A673 (cell line): ENCODE data around the gene MYLK2. TPM values are rescaled to one million over a fixed set of nuclear protein-coding genes. Genes with fewer than 3 reads are reported as not detected.

ENCODE experiments used
- BruUV-seq: library from RNA; stranded (reverse); fragments of 400-500 nt; replicated peaks from 2 replicates; lab custom pipeline; 2021; lab: Mats Ljungman, UMichigan
- CTCF ChIA-PET: fragments of 300-600 bp; sonication (Branson Sonifier 250); formaldehyde crosslinking; loops from one replicate; lab custom pipeline; 2022; ENCODE audit warnings: antibody characterized with exemption; lab: Charles Lee
- POLR2A ChIA-PET: fragments of 300-600 bp; sonication (Branson Sonifier 250); formaldehyde crosslinking; loops from one replicate; lab custom pipeline; 2022; ENCODE audit warnings: antibody characterized with exemption; ENCODE audit not compliant: low non-redundant PET; lab: Charles Lee
- DNase-seq: peaks from one replicate; pipeline ENCODE4 v3.0.0-alpha.2; 2015; ENCODE audit warnings: low spot score
- H3K27ac ChIP-seq: fragments of 200-600 bp; sonication (generic); 2 replicates; pipeline ENCODE4 v1.5.1; 2016; ENCODE audit warnings: mixed run types, low read depth, mild to moderate bottlenecking, mixed read lengths, antibody characterized with exemption, low read length; ENCODE audit not compliant: poor library complexity, severe bottlenecking
- H3K27me3 ChIP-seq: fragments of 200-600 bp; sonication (generic); replicated peaks from 2 replicates; pipeline ENCODE4 v1.6.1; 2017; ENCODE audit warnings: mixed run types, low read depth, mild to moderate bottlenecking, mixed read lengths, antibody characterized with exemption, low read length; ENCODE audit not compliant: insufficient read depth, poor library complexity
- H3K36me3 ChIP-seq: fragments of 200-600 bp; sonication (generic); 2 replicates; pipeline ENCODE4 v1.6.1; 2016; ENCODE audit warnings: mixed run types, mild to moderate bottlenecking, mixed read lengths, antibody characterized with exemption, low read length; ENCODE audit not compliant: insufficient read depth, poor library complexity, severe bottlenecking
- H3K4me1 ChIP-seq: fragments of 200-600 bp; sonication (generic); 2 replicates; pipeline ENCODE4 v1.6.1; 2017; ENCODE audit warnings: mixed run types, mild to moderate bottlenecking, mixed read lengths, antibody characterized with exemption, low read length; ENCODE audit not compliant: insufficient read depth, poor library complexity, severe bottlenecking
- H3K4me3 ChIP-seq: fragments of 200-600 bp; sonication (generic); 2 replicates; pipeline ENCODE4 v1.5.1; 2016; ENCODE audit warnings: low read depth, mixed run types, mild to moderate bottlenecking, mixed read lengths, low read length; ENCODE audit not compliant: poor library complexity, severe bottlenecking
- H3K9me3 ChIP-seq: fragments of 200-600 bp; sonication (generic); 2 replicates; pipeline ENCODE4 v1.6.1; 2016; ENCODE audit warnings: mixed run types, low read depth, mild to moderate bottlenecking, mixed read lengths, antibody characterized with exemption, low read length; ENCODE audit not compliant: poor library complexity, severe bottlenecking
- EZH2 ChIP-seq: fragments of 200-600 bp; sonication (generic); IDR thresholded peaks from 2 replicates; pipeline ENCODE4 v1.6.1; 2017; ENCODE audit warnings: borderline replicate concordance, low read depth, mild to moderate bottlenecking, mixed read lengths, antibody characterized with exemption, low read length; ENCODE audit not compliant: poor library complexity, severe bottlenecking
- intact Hi-C: fragments of 100-400 bp; cut with micrococcal nuclease; formaldehyde crosslinking; loops from one replicate; pipeline ENCODE4 v1.10.0; 2022; ENCODE audit not compliant: unreplicated experiment
- total RNA-seq: library from RNA; stranded (reverse); gene quantifications from 2 replicates; pipeline ENCODE4 v1.2.3, GENCODE V29; 2021
- TF ChIP-seq, protein P1 (sequence below): fragments of 300-800, 200-600 bp; sonication (generic); conservative IDR thresholded peaks from 2 replicates; pipeline ENCODE4 v1.5.1; 2017; ENCODE audit warnings: low read depth, mild to moderate bottlenecking, antibody characterized with exemption, low read length, moderate library complexity, mixed read lengths

The MYLK2 gene
- total RNA-seq, 1 experiment from 2014 or later: 1.3 TPM

DNA sequence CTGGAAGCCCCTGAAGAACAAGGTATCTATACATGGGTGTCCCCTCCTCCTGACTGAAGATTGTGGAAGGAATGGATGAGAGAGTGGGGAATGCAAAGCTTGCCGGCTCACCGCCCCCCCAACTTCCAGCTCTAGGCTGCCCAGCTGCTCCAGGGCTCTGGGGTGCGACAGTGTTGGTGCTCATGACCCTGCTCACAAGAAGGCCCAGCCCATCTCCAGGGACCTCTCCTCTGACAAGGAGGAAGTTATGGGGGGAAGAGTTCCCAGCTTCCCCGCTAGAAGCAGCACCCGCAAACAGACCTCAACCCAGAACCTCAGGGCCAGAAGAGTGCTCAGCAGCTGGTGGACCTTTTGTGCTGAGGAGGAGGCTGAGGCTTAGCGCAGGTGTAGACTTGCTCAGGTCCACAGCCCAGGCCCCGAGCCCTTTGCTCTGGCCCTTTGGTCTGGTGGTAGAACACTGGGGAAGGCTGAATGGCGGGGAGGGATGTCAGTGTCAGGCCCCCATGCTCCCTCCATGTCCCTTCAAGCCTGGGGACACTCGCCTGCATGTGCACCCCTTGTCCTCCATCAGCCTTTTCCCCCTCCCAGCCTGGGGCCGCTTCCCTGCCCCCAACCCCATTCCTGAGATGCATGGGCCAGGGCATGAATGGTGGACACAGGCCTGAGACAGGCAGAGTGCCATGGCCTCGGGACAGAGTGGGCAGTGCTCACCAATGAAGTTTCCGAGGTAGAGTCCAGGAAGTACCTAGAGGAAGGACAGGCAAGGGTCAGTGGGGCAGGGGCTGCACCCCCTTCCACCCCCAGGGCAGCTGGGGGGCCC lies 49.9 kb downstream of the MYLK2 start:
- no peak overlapping the region for H3K27ac ChIP-seq
- no TSS peak for BruUV-seq
- intact Hi-C loops: no loop called here
- ChIA-PET CTCF (no interaction called here), POLR2A (no interaction called here)
- TF ChIP-seq, protein P1, sequence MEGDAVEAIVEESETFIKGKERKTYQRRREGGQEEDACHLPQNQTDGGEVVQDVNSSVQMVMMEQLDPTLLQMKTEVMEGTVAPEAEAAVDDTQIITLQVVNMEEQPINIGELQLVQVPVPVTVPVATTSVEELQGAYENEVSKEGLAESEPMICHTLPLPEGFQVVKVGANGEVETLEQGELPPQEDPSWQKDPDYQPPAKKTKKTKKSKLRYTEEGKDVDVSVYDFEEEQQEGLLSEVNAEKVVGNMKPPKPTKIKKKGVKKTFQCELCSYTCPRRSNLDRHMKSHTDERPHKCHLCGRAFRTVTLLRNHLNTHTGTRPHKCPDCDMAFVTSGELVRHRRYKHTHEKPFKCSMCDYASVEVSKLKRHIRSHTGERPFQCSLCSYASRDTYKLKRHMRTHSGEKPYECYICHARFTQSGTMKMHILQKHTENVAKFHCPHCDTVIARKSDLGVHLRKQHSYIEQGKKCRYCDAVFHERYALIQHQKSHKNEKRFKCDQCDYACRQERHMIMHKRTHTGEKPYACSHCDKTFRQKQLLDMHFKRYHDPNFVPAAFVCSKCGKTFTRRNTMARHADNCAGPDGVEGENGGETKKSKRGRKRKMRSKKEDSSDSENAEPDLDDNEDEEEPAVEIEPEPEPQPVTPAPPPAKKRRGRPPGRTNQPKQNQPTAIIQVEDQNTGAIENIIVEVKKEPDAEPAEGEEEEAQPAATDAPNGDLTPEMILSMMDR: no peak
- TF ChIP-seq EZH2: no peak
- H3K36me3 ChIP-seq: no peaks in the 10 kb centered on the region
- no peak overlapping the region for H3K4me3 ChIP-seq
- no peaks in the 10 kb centered on the region for H3K4me1 ChIP-seq
- H3K27me3 ChIP-seq: peaks cover 54% of the 10 kb centered on the region
- DNase-seq: no peak
- H3K9me3 ChIP-seq: no peaks in the 10 kb centered on the region

DNA sequence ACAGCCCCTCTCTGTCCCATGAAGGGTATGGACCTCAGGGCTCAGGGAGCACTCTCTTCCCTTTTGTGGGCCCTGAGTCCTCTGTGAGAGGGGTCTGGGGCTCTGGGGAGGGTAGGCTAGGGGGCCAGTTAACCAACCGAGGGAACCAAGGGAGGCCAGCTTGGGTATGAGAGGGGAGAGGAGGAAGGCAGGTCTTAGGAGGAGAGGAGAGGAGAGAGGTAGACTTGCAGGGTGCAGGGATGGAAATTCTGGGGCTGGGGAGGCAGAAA lies 50.5 kb downstream of the MYLK2 start:
- H3K4me3 ChIP-seq: peak overlapping the region; percentile 49
- no peak for TF ChIP-seq EZH2
- TF ChIP-seq, protein P1: no peak
- POLR2A ChIA-PET: no interaction called here
- intact Hi-C loops: no loop called here
- no TSS peak for BruUV-seq
- CTCF ChIA-PET: no interaction called here
- peaks cover 54% of the 10 kb centered on the region for H3K27me3 ChIP-seq
- no peaks in the 10 kb centered on the region for H3K4me1 ChIP-seq
- H3K36me3 ChIP-seq: no peaks in the 10 kb centered on the region
- DNase-seq: no peak
- no peaks in the 10 kb centered on the region for H3K9me3 ChIP-seq
- H3K27ac ChIP-seq: no peak overlapping the region

DNA sequence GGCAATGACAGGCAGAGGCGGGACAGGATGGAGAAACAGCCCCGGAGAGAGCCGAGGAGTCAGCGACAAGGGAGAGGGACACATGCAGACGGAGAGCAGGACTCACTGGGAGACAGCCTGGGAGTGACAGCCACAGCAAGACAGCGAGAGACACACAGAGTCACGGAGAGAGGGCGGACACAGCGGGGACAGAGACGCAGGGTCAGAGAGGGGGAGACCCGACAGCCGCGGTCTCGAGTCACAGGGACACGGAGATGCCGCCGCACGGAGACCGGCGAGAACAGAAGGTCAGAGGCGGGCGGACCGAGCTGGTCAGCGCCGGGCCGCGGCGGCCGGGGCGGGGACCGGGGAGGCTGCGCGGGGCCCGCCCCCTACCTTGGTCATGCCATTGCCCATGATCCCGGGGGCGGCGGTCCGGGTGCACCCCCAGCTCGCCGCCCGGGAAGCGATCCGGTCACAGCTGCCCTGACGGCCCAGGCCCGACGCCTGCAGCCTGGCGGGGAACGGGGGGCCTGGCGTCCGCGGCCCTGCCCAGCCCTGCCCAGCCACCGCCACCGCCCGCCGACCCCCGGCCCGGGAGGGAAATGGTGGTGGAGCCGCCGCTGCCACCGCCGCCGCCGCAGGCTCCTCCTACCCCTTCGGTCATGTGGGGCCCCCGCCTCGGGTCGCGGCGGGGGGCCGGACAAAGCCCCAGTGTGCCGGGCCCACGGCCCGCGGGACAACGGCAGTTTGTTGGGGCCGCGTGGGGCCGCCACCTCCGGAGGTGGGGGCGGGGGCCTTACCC lies 51.0 kb downstream of the MYLK2 start, which contains the start of the genes DUSP15 and TTLL9:
Gene DUSP15, minus strand, starts transcription at position 586 of the 784 bp plus-strand sequence. Its CDS starts 190 bp downstream, at position 396.
Gene TTLL9, plus strand, starts transcription at position 693 of the 784 bp plus-strand sequence. CDS start 493 bp downstream, outside the sequence.
- BruUV-seq: no TSS peak
- CTCF ChIA-PET: no interaction called here
- H3K4me1 ChIP-seq: no peaks in the 10 kb centered on the region
- no peaks in the 10 kb centered on the region for H3K36me3 ChIP-seq
- no peaks in the 10 kb centered on the region for H3K9me3 ChIP-seq
- POLR2A ChIA-PET: no interaction called here
- H3K27ac ChIP-seq: no peak within 1 kb of the TSS
- H3K27me3 ChIP-seq: peaks cover 54% of the 10 kb centered on the region
- TF ChIP-seq EZH2: no peak
- TF ChIP-seq, protein P1: no peak
- peak within 1 kb of the TSS; percentile 49 for H3K4me3 ChIP-seq
- intact Hi-C loops: no loop called here
- no peak for DNase-seq
